ENCODE data around the gene SUN3.

DNA sequence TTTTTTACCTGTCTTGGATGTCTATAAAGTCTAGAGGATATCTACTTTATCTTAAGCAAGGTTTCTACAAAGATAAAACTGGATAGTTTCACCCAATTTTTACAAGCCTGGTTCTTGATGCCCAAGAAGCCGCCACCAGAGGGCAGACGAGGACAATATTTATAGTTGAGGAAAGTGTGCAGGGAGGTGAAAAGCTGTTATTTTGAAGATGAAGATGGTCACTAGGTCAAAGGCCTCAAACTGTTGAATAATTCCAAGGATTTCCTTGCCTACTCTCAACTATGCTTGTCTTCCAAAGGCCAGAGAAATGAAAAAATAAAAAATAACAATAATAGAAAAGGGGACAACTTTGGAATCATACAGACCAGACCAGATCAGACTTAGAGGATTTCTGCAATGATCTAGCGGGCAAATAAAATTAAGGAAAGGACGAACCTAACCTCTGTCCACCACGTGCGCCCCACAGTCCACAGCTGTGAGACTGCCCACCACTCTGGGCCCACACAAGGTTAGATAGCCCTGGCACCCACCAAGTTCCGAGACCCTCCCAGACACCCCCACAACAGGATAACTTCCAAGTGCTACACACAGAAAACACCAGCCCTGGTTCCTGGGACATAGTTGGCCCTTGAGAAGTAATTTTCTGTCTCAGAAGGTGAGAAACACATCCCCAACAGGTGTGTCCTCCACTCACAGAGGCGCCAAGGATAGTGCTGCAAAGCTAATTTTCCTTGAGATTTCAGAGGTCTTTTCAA lies 83.5 kb downstream of the SUN3 start:
- TF ChIP-seq POLR2A (IDR thresholded peaks at IDR 0.05), result no peak
- TF ChIP-seq CTCF (IDR thresholded peaks at IDR 0.05), result peak; percentile 66 to 80 (median 76)

All from uterus (tissue), 2 donors.